Measurements from ENCODE around the gene HOXB4. TPM values are rescaled to one million over a fixed set of nuclear protein-coding genes. Genes with fewer than 3 reads are reported as not detected.

The HOXB4 gene
- total RNA-seq, 1 experiment from 2014 or later, result 9.7 TPM

GRCh38 chr17:48620461-48621139 lies 42.5 kb upstream of the HOXB4 start:
- DNase-seq (ENCODE audit: low spot score), result no peak
- Histone ChIP-seq H3K9me3 (ENCODE audit: low read depth, low read length, poor library complexity, severe bottlenecking) (no peaks in the 10 kb centered on the region), H3K27ac (ENCODE audit: low read depth, low read length, poor library complexity, severe bottlenecking) (no peak overlapping the region), H3K36me3 (ENCODE audit: insufficient read depth, low read length, poor library complexity, severe bottlenecking) (no peaks in the 10 kb centered on the region), H3K4me3 (ENCODE audit: low read depth, low read length, poor library complexity, severe bottlenecking) (no peak overlapping the region), H3K4me1 (ENCODE audit: insufficient read depth, low read length, poor library complexity, severe bottlenecking) (peaks cover 26% of the 10 kb centered on the region), H3K27me3 (replicated peaks; ENCODE audit: insufficient read depth, low read depth, low read length, poor library complexity) (no peaks in the 10 kb centered on the region)
- intact Hi-C loops (cut with micrococcal nuclease; ENCODE audit: unreplicated experiment), result no loop called here
- ChIA-PET POLR2A (ENCODE audit: low non-redundant PET) (no interaction called here), CTCF (no interaction called here)
- no TSS peak for BruUV-seq (replicated peaks)
- TF ChIP-seq CTCF (conservative IDR thresholded peaks at IDR 0.05; ENCODE audit: low read depth, low read length) (no peak), EZH2 (IDR thresholded peaks at IDR 0.05; ENCODE audit: borderline replicate concordance, low read depth, low read length, poor library complexity, severe bottlenecking) (no peak)

- no peak overlapping the region for H3K4me3 ChIP-seq (ENCODE audit: low read depth, low read length, poor library complexity, severe bottlenecking)
- CTCF ChIA-PET, result interaction anchor here (1.7 kb wide), 1 partner anchor 268 kb away, joined by 4 read pairs; no protein-coding TSS in a partner anchor
Observed at GRCh38 chr17:48619826-48620449, 41.8 kb upstream of the HOXB4 start.

More at GRCh38 chr17:48619826-48620449, 41.8 kb upstream of the HOXB4 start:
- POLR2A ChIA-PET (ENCODE audit: low non-redundant PET), result no interaction called here
- no peak for TF ChIP-seq CTCF (conservative IDR thresholded peaks at IDR 0.05; ENCODE audit: low read depth, low read length)
- no peak for TF ChIP-seq EZH2 (IDR thresholded peaks at IDR 0.05; ENCODE audit: borderline replicate concordance, low read depth, low read length, poor library complexity, severe bottlenecking)
- Histone ChIP-seq H3K36me3 (ENCODE audit: insufficient read depth, low read length, poor library complexity, severe bottlenecking) (no peaks in the 10 kb centered on the region), H3K4me1 (ENCODE audit: insufficient read depth, low read length, poor library complexity, severe bottlenecking) (peaks cover 30% of the 10 kb centered on the region), H3K9me3 (ENCODE audit: low read depth, low read length, poor library complexity, severe bottlenecking) (no peaks in the 10 kb centered on the region), H3K27ac (ENCODE audit: low read depth, low read length, poor library complexity, severe bottlenecking) (no peak overlapping the region), H3K27me3 (replicated peaks; ENCODE audit: insufficient read depth, low read depth, low read length, poor library complexity) (no peaks in the 10 kb centered on the region)
- DNase-seq (ENCODE audit: low spot score), result no peak
- intact Hi-C loops (cut with micrococcal nuclease; ENCODE audit: unreplicated experiment), result loop anchor here (2.0 to 5.0 kb wide), 5 partner anchors 283 to 595 kb away; no protein-coding TSS in a partner anchor
- no TSS peak for BruUV-seq (replicated peaks)

Measured in A673 (cell line).